MM.1S (cell line): ENCODE measurements around the gene AADACL2.

Source experiments
- DNase-seq: peaks from one replicate; pipeline ENCODE4 v3.0.0-alpha.2; 2015
- H2AFZ ChIP-seq: fragments of 300-600 bp; sonication (generic); 2 replicates; pipeline ENCODE4 v1.6.0; 2016; ENCODE audit warnings: antibody characterized with exemption, low read length
- H3F3A ChIP-seq: fragments of 300-600 bp; sonication (generic); 2 replicates; pipeline ENCODE4 v1.6.1; 2016; ENCODE audit warnings: mild to moderate bottlenecking, antibody characterized with exemption, low read length, moderate library complexity, mixed read lengths; ENCODE audit not compliant: insufficient read depth
- H3K27ac ChIP-seq: fragments of 300-600 bp; sonication (generic); 2 replicates; pipeline ENCODE4 v1.5.1; 2016; ENCODE audit warnings: mild to moderate bottlenecking, low read length
- H3K27me3 ChIP-seq: fragments of 300-600 bp; sonication (generic); replicated peaks from 2 replicates; pipeline ENCODE4 v1.6.0; 2016; ENCODE audit warnings: low read length; ENCODE audit not compliant: insufficient read depth
- H3K36me3 ChIP-seq: fragments of 300-600 bp; sonication (generic); replicated peaks from 2 replicates; pipeline ENCODE4 v1.6.1; 2016; ENCODE audit warnings: mild to moderate bottlenecking, low read length, mixed read lengths; ENCODE audit not compliant: insufficient read depth
- H3K4me1 ChIP-seq: fragments of 300-600 bp; sonication (generic); 2 replicates; pipeline ENCODE4 v1.6.1; 2016; ENCODE audit warnings: low read length, mixed read lengths
- H3K4me2 ChIP-seq: fragments of 300-600 bp; sonication (generic); 2 replicates; pipeline ENCODE4 v1.6.0; 2016; ENCODE audit warnings: low read depth, low read length
- H3K4me3 ChIP-seq: fragments of 300-600 bp; sonication (generic); 2 replicates; pipeline ENCODE4 v1.5.1; 2016; ENCODE audit warnings: low read length, mixed read lengths
- H3K79me2 ChIP-seq: fragments of 300-600 bp; sonication (generic); 2 replicates; pipeline ENCODE4 v1.6.1; 2016; ENCODE audit warnings: mixed run types, low read length, mixed read lengths
- H3K9ac ChIP-seq: fragments of 300-600 bp; sonication (generic); 2 replicates; pipeline ENCODE4 v1.6.1; 2016; ENCODE audit warnings: low read length, mixed read lengths
- H3K9me2 ChIP-seq: fragments of 300-600 bp; sonication (generic); replicated peaks from 2 replicates; pipeline ENCODE4 v1.6.1; 2016; ENCODE audit warnings: mild to moderate bottlenecking, low read length, mixed read lengths; ENCODE audit not compliant: insufficient read depth
- H3K9me3 ChIP-seq: fragments of 300-600 bp; sonication (generic); replicated peaks from 2 replicates; pipeline ENCODE4 v1.6.1; 2016; ENCODE audit warnings: mild to moderate bottlenecking, low read length, mixed read lengths; ENCODE audit not compliant: insufficient read depth
- H4K20me1 ChIP-seq: fragments of 300-600 bp; sonication (generic); 2 replicates; pipeline ENCODE4 v1.6.1; 2016; ENCODE audit warnings: mild to moderate bottlenecking, low read length, moderate library complexity, mixed read lengths; ENCODE audit not compliant: insufficient read depth
- CTCF ChIP-seq: fragments of 300-600 bp; sonication (generic); IDR thresholded peaks from 2 replicates; pipeline ENCODE4 v1.5.1; 2016; ENCODE audit warnings: antibody characterized with exemption, low read length, mixed read lengths
- EZH2 ChIP-seq: fragments of 300-600 bp; sonication (generic); optimal IDR thresholded peaks from 2 replicates; pipeline ENCODE3; 2017; ENCODE audit warnings: low read depth, mild to moderate bottlenecking, antibody characterized with exemption, low read length, mixed read lengths
- EZH2phosphoT487 ChIP-seq: fragments of 300-600 bp; sonication (generic); IDR thresholded peaks from 2 replicates; pipeline ENCODE4 v1.6.1; 2018; ENCODE audit warnings: antibody characterized with exemption, low read length

Gene AADACL2

GRCh38 chr3:151800431-151800830 lies 66.7 kb downstream of the AADACL2 start:
- H3K4me1 ChIP-seq: no peaks in the 10 kb centered on the region
- TF ChIP-seq CTCF: no peak
- no peak for TF ChIP-seq EZH2phosphoT487
- TF ChIP-seq EZH2: no peak
- H2AFZ ChIP-seq: no peak overlapping the region
- H3K9me3 ChIP-seq: no peaks in the 10 kb centered on the region
- H3K27me3 ChIP-seq: no peaks in the 10 kb centered on the region
- H3K9me2 ChIP-seq: no peaks in the 10 kb centered on the region
- H3K27ac ChIP-seq: no peak overlapping the region
- H3K9ac ChIP-seq: no peak overlapping the region
- DNase-seq: no peak
- no peaks in the 10 kb centered on the region for H3F3A ChIP-seq
- H3K36me3 ChIP-seq: no peaks in the 10 kb centered on the region
- H3K79me2 ChIP-seq: no peaks in the 10 kb centered on the region
- no peak overlapping the region for H3K4me2 ChIP-seq
- no peak overlapping the region for H3K4me3 ChIP-seq
- H4K20me1 ChIP-seq: no peaks in the 10 kb centered on the region

- no peaks in the 10 kb centered on the region for H3K9me3 ChIP-seq
- H3F3A ChIP-seq: no peaks in the 10 kb centered on the region
- no peak overlapping the region for H3K9ac ChIP-seq
- H4K20me1 ChIP-seq: no peaks in the 10 kb centered on the region
- H3K4me1 ChIP-seq: no peaks in the 10 kb centered on the region
- no peaks in the 10 kb centered on the region for H3K27me3 ChIP-seq
- no peak overlapping the region for H3K27ac ChIP-seq
- H3K79me2 ChIP-seq: no peaks in the 10 kb centered on the region
- H3K4me3 ChIP-seq: no peak overlapping the region
- H3K36me3 ChIP-seq: no peaks in the 10 kb centered on the region
- TF ChIP-seq EZH2 (no peak), CTCF (no peak), EZH2phosphoT487 (no peak)
- no peak overlapping the region for H3K4me2 ChIP-seq
- no peaks in the 10 kb centered on the region for H3K9me2 ChIP-seq
- no peak for DNase-seq
- no peak overlapping the region for H2AFZ ChIP-seq
These were observed 70.5 kb downstream of the AADACL2 start for GRCh38 chr3:151804267-151804666.

GRCh38 chr3:151806838-151807237 lies 73.1 kb downstream of the AADACL2 start:
- H3F3A ChIP-seq: no peaks in the 10 kb centered on the region
- no peaks in the 10 kb centered on the region for H4K20me1 ChIP-seq
- no peaks in the 10 kb centered on the region for H3K9me2 ChIP-seq
- DNase-seq: no peak
- H3K4me3 ChIP-seq: no peak overlapping the region
- no peaks in the 10 kb centered on the region for H3K27me3 ChIP-seq
- no peaks in the 10 kb centered on the region for H3K4me1 ChIP-seq
- TF ChIP-seq EZH2 (no peak), EZH2phosphoT487 (no peak), CTCF (no peak)
- no peak overlapping the region for H3K27ac ChIP-seq
- no peaks in the 10 kb centered on the region for H3K36me3 ChIP-seq
- no peak overlapping the region for H3K4me2 ChIP-seq
- H2AFZ ChIP-seq: no peak overlapping the region
- H3K9ac ChIP-seq: no peak overlapping the region
- no peaks in the 10 kb centered on the region for H3K9me3 ChIP-seq
- no peaks in the 10 kb centered on the region for H3K79me2 ChIP-seq
